Neural cell (in vitro differentiated cells): Measurements from ENCODE around the gene FBXW8. TPM values are rescaled to one million over a fixed set of nuclear protein-coding genes. Genes with fewer than 3 reads are reported as not detected.

Experiments
- H2AFZ ChIP-seq: fragments of 200-600, 300-800 bp; sonication (generic), shearing (Covaris generic); 2 replicates; pipeline ENCODE4 v1.6.0; 2014; ENCODE audit warnings: low read depth, mild to moderate bottlenecking, antibody characterized with exemption, low read length, moderate library complexity
- H3F3A ChIP-seq: fragments of 200-600 bp; shearing (Covaris generic); 2 replicates; pipeline ENCODE4 v1.6.1; 2016; ENCODE audit warnings: mild to moderate bottlenecking, moderate library complexity, mixed read lengths, antibody characterized with exemption, low read length; ENCODE audit not compliant: insufficient read depth, poor library complexity, severe bottlenecking
- H3K27ac ChIP-seq: fragments of 200-600, 300-800 bp; sonication (generic), shearing (Covaris generic); 2 replicates; pipeline ENCODE4 v1.5.1; 2014; ENCODE audit warnings: mild to moderate bottlenecking, low read length, moderate library complexity
- H3K27me3 ChIP-seq: fragments of 300-800, 200-600 bp; sonication (generic), shearing (Covaris generic); 2 replicates; pipeline ENCODE4 v1.6.0; 2014; ENCODE audit warnings: mild to moderate bottlenecking, low read depth, low read length, moderate library complexity; ENCODE audit not compliant: insufficient read depth
- H3K36me3 ChIP-seq: fragments of 300-800, 200-600 bp; sonication (generic), shearing (Covaris generic); 2 replicates; pipeline ENCODE4 v1.5.1; 2014; ENCODE audit warnings: mild to moderate bottlenecking, antibody characterized with exemption, low read length, moderate library complexity; ENCODE audit not compliant: insufficient read depth
- H3K4me2 ChIP-seq: fragments of 300-800, 200-600 bp; sonication (generic), shearing (Covaris generic); 2 replicates; pipeline ENCODE4 v1.6.0; 2014; ENCODE audit warnings: mild to moderate bottlenecking, low read length
- H3K4me3 ChIP-seq: fragments of 300-800, 200-600 bp; sonication (generic), shearing (Covaris generic); 2 replicates; pipeline ENCODE4 v1.5.1; 2014; ENCODE audit warnings: mild to moderate bottlenecking, low read length, moderate library complexity
- H3K79me2 ChIP-seq: fragments of 200-600 bp; shearing (Covaris generic); replicated peaks from 2 replicates; pipeline ENCODE4 v1.6.0; 2014; ENCODE audit warnings: mild to moderate bottlenecking, low read length, moderate library complexity; ENCODE audit not compliant: insufficient read depth
- H3K9ac ChIP-seq: fragments of 300-800, 200-600 bp; sonication (generic), shearing (Covaris generic); 2 replicates; pipeline ENCODE4 v1.6.1; 2016; ENCODE audit warnings: mild to moderate bottlenecking, low read length, mixed read lengths
- H3K9me2 ChIP-seq: fragments of 200-600 bp; shearing (Covaris generic); 2 replicates; pipeline ENCODE4 v1.6.1; 2016; ENCODE audit warnings: mild to moderate bottlenecking, low read length, mixed read lengths; ENCODE audit not compliant: insufficient read depth
- H3K9me3 ChIP-seq: fragments of 200-600, 300-800 bp; sonication (generic), shearing (Covaris generic); 2 replicates; pipeline ENCODE4 v1.6.1; 2016; ENCODE audit warnings: mild to moderate bottlenecking, mixed run types, low read length, moderate library complexity, mixed read lengths
- H4K20me1 ChIP-seq: fragments of 200-600 bp; shearing (Covaris generic); 2 replicates; pipeline ENCODE4 v1.6.1; 2016; ENCODE audit warnings: mild to moderate bottlenecking, mixed run types; ENCODE audit not compliant: insufficient read depth
- EP300 ChIP-seq: fragments of 450-650 bp; conservative IDR thresholded peaks from 2 replicates; pipeline ENCODE4 v1.6.1; 2014; ENCODE audit warnings: antibody characterized with exemption, mild to moderate bottlenecking, moderate library complexity; ENCODE audit not compliant: poor library complexity, severe bottlenecking
- EZH2 ChIP-seq: fragments of 200-600, 300-800 bp; shearing (Covaris generic), sonication (generic); IDR thresholded peaks from 2 replicates; pipeline ENCODE4 v1.6.1; 2014; ENCODE audit warnings: antibody characterized with exemption, low read length, borderline replicate concordance, mild to moderate bottlenecking; ENCODE audit not compliant: insufficient read depth, poor library complexity, severe bottlenecking
- MXI1 ChIP-seq: fragments of 450-650 bp; conservative IDR thresholded peaks from 2 replicates; pipeline ENCODE4 v1.6.1; 2014; ENCODE audit warnings: antibody characterized with exemption, mild to moderate bottlenecking; ENCODE audit not compliant: poor library complexity, severe bottlenecking
- POLR2AphosphoS5 ChIP-seq: IDR thresholded peaks from 2 replicates; pipeline ENCODE4 v1.6.1; 2012
- RAD21 ChIP-seq: fragments of 450-650 bp; conservative IDR thresholded peaks from 2 replicates; pipeline ENCODE4 v1.6.1; 2014; ENCODE audit warnings: antibody characterized with exemption, mild to moderate bottlenecking, moderate library complexity
- SMC3 ChIP-seq: fragments of 450-650 bp; conservative IDR thresholded peaks from 2 replicates; pipeline ENCODE4 v1.6.1; 2014; ENCODE audit warnings: antibody characterized with exemption, mild to moderate bottlenecking, moderate library complexity; ENCODE audit not compliant: poor library complexity
- TAF1 ChIP-seq: IDR thresholded peaks from 2 replicates; pipeline ENCODE4 v1.6.1; 2012; ENCODE audit warnings: low read depth
- polyA plus RNA-seq: library from polyadenylated mRNA; depleted of rRNA; stranded (reverse); fragments of >200 nt; gene quantifications from 2 replicates; pipeline ENCODE4 v1.2.3, GENCODE V29; 2014
- TF ChIP-seq, protein P1 (sequence below): fragments of 450-650 bp; IDR thresholded peaks from 2 replicates; pipeline ENCODE4 v1.5.1; 2014; ENCODE audit warnings: antibody characterized with exemption, mild to moderate bottlenecking, moderate library complexity; ENCODE audit not compliant: poor library complexity, severe bottlenecking
- TF ChIP-seq, protein P2 (sequence below): IDR thresholded peaks from 2 replicates; pipeline ENCODE4 v1.6.1; 2012; ENCODE audit warnings: borderline replicate concordance

Gene FBXW8
- polyA plus RNA-seq, 1 donor from 2014 or later = 5.6 TPM

DNA sequence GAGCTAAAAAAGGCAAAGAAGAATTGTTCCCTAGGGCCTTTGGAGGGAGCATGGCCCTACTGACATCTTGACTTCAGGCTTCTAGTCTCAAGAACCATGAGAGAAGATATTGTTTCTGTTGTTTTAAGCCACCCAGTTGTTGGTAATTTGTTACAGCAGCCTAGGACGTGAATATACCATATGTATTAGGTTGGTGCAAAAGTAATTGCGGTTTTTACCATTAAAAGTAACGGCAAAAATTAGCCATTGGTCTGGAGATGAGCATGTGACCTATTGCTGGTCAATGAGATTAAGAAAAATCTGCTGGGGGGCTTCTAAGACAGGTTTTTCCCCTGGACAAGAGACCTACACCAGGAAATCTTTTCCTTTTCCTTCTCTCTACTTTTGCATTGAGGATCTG is 19.7 kb upstream of the FBXW8 start:
- Histone ChIP-seq H3K27me3 (no peaks in the 10 kb centered on the region), H3K4me2 (no peak overlapping the region), H3K9me3 (no peaks in the 10 kb centered on the region), H3K27ac (no peak overlapping the region), H3K79me2 (no peaks in the 10 kb centered on the region), H3K4me3 (no peak overlapping the region), H3K9me2 (no peaks in the 10 kb centered on the region), H3K36me3 (no peaks in the 10 kb centered on the region), H3F3A (no peaks in the 10 kb centered on the region), H4K20me1 (no peaks in the 10 kb centered on the region), H3K9ac (no peak overlapping the region), H2AFZ (no peak overlapping the region)
- no peak for TF ChIP-seq RAD21
- TF ChIP-seq TAF1 = no peak
- no peak for TF ChIP-seq EZH2
- TF ChIP-seq POLR2AphosphoS5 = no peak
- TF ChIP-seq, protein P1, sequence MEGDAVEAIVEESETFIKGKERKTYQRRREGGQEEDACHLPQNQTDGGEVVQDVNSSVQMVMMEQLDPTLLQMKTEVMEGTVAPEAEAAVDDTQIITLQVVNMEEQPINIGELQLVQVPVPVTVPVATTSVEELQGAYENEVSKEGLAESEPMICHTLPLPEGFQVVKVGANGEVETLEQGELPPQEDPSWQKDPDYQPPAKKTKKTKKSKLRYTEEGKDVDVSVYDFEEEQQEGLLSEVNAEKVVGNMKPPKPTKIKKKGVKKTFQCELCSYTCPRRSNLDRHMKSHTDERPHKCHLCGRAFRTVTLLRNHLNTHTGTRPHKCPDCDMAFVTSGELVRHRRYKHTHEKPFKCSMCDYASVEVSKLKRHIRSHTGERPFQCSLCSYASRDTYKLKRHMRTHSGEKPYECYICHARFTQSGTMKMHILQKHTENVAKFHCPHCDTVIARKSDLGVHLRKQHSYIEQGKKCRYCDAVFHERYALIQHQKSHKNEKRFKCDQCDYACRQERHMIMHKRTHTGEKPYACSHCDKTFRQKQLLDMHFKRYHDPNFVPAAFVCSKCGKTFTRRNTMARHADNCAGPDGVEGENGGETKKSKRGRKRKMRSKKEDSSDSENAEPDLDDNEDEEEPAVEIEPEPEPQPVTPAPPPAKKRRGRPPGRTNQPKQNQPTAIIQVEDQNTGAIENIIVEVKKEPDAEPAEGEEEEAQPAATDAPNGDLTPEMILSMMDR = no peak
- TF ChIP-seq, protein P2, sequence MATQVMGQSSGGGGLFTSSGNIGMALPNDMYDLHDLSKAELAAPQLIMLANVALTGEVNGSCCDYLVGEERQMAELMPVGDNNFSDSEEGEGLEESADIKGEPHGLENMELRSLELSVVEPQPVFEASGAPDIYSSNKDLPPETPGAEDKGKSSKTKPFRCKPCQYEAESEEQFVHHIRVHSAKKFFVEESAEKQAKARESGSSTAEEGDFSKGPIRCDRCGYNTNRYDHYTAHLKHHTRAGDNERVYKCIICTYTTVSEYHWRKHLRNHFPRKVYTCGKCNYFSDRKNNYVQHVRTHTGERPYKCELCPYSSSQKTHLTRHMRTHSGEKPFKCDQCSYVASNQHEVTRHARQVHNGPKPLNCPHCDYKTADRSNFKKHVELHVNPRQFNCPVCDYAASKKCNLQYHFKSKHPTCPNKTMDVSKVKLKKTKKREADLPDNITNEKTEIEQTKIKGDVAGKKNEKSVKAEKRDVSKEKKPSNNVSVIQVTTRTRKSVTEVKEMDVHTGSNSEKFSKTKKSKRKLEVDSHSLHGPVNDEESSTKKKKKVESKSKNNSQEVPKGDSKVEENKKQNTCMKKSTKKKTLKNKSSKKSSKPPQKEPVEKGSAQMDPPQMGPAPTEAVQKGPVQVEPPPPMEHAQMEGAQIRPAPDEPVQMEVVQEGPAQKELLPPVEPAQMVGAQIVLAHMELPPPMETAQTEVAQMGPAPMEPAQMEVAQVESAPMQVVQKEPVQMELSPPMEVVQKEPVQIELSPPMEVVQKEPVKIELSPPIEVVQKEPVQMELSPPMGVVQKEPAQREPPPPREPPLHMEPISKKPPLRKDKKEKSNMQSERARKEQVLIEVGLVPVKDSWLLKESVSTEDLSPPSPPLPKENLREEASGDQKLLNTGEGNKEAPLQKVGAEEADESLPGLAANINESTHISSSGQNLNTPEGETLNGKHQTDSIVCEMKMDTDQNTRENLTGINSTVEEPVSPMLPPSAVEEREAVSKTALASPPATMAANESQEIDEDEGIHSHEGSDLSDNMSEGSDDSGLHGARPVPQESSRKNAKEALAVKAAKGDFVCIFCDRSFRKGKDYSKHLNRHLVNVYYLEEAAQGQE = no peak
- no peak for TF ChIP-seq MXI1
- no peak for TF ChIP-seq EP300
- TF ChIP-seq SMC3 = no peak

DNA sequence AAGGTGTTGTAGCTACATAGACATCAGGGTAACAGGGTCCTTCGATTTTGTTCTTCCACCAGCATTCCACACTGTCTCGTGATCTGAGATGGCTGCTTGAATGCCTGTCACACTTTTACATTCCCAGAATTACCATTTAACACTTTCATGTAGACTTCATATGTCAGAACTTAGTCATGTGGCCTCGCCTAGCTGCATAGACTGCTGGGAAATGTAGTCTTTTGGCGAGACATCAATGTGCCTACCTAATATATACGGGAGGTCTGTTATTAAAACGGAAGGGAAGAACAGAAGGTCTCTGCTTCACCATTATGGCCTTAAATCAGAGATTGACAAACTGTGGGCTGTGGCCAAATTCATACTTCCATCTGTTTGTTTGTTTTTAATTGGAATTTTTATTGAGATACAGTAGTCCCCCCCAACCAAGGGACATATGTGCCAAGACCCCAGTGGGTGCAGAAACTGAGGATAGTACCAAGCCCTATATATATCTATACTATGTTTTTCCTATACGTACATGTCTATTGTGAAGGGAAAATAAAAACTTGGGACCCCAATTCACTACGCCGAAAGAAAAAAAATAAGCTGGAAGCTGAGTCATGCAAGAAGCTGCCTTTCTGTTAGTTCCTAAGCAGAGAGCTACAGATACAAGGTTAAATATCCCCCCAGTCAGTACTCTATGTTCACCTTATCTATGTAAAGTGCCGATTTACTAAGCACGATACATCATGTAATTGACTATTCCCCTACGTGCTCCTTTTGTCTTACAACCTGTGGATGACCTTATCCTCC is 18.2 kb upstream of the FBXW8 start:
- Histone ChIP-seq H3K27ac (no peak overlapping the region), H3K9me3 (no peaks in the 10 kb centered on the region), H3K4me2 (no peak overlapping the region), H3K27me3 (no peaks in the 10 kb centered on the region), H3K9ac (no peak overlapping the region), H2AFZ (no peak overlapping the region), H3K4me3 (no peak overlapping the region), H3K36me3 (no peaks in the 10 kb centered on the region), H3K9me2 (no peaks in the 10 kb centered on the region), H3K79me2 (no peaks in the 10 kb centered on the region), H3F3A (no peaks in the 10 kb centered on the region), H4K20me1 (no peaks in the 10 kb centered on the region)
- TF ChIP-seq RAD21 (no peak), POLR2AphosphoS5 (no peak), EZH2 (no peak), TAF1 (no peak), MXI1 (no peak), SMC3 (no peak), EP300 (no peak)
- TF ChIP-seq, protein P2 = no peak
- TF ChIP-seq, protein P1 = no peak
